BJ (cell line): ENCODE data around the gene ANAPC16. TPM values are rescaled to one million over a fixed set of nuclear protein-coding genes. Genes with fewer than 3 reads are reported as not detected.
"Not testable (repeated sequence)": the region's sequence is repeated elsewhere in the genome, so short reads cannot be mapped to it uniquely, and the experiment has no call there.

Source experiments
- CTCF ChIA-PET: fragments of 350-600 bp; formaldehyde crosslinking; extraction: SDS; loops from one replicate; lab custom pipeline; 2021; ENCODE audit warnings: antibody characterized with exemption, inconsistent platforms; lab: Yijun Ruan, JAX
- POLR2A ChIA-PET: fragments of 300-600 bp; sonication (Branson Sonifier 250); formaldehyde crosslinking; extraction: SDS; loops from one replicate; lab custom pipeline; 2021; ENCODE audit warnings: antibody characterized with exemption; lab: Charles Lee
- DNase-seq: peaks from one replicate; pipeline ENCODE4 v3.0.0-alpha.2; 2011; ENCODE audit warnings: low read depth
- H3K27me3 ChIP-seq: 2 replicates; pipeline ENCODE4 v1.6.0; 2011; ENCODE audit warnings: low read length; ENCODE audit not compliant: control insufficient read depth, insufficient read depth
- H3K36me3 ChIP-seq: 2 replicates; pipeline ENCODE4 v1.5.1; 2011; ENCODE audit warnings: low read length; ENCODE audit not compliant: control insufficient read depth, insufficient read depth
- H3K4me3 ChIP-seq: 2 replicates; pipeline ENCODE4 v1.5.1; 2011; ENCODE audit warnings: low read depth, mild to moderate bottlenecking, control low read depth, low read length
- CTCF ChIP-seq: IDR thresholded peaks from 2 replicates; pipeline ENCODE4 v1.5.1; 2011; ENCODE audit warnings: low read depth, mild to moderate bottlenecking, control low read depth, inconsistent platforms, low read length, moderate library complexity; ENCODE audit not compliant: insufficient read depth
- polyA plus RNA-seq: library from polyadenylated mRNA; depleted of rRNA; stranded (reverse); fragments of >200 nt; gene quantifications from 2 replicates; pipeline ENCODE4 v1.2.3, GENCODE V29; 2011

The ANAPC16 gene
- polyA plus RNA-seq, 1 experiment = 49.8 TPM

GRCh38 chr10:72206511-72207229, 9.1 kb upstream of the ANAPC16 start:
- CTCF ChIA-PET = no interaction called here
- POLR2A ChIA-PET = no interaction called here
- Histone ChIP-seq H3K4me3 (no peak overlapping the region), H3K36me3 (peaks cover 3% of the 10 kb centered on the region; the same call in 1 of the 2 replicates), H3K27me3 (no peaks in the 10 kb centered on the region)
- TF ChIP-seq CTCF = no peak
- no peak for DNase-seq

GRCh38 chr10:72208526-72208925, 7.3 kb upstream of the ANAPC16 start:
- POLR2A ChIA-PET, H3K27me3 ChIP-seq, H3K4me3 ChIP-seq, CTCF ChIA-PET, DNase-seq, H3K36me3 ChIP-seq: not testable (repeated sequence)

GRCh38 chr10:72211381-72211780, 4.4 kb upstream of the ANAPC16 start:
- H3K4me3 ChIP-seq, DNase-seq, H3K27me3 ChIP-seq, POLR2A ChIA-PET, H3K36me3 ChIP-seq: not testable (repeated sequence)
- CTCF ChIA-PET = interaction anchor here (0.6 to 1.4 kb wide), 3 partner anchors 86 to 315 kb away, joined by 3 read pairs; no protein-coding TSS in a partner anchor

GRCh38 chr10:72211832-72212231, 4.0 kb upstream of the ANAPC16 start:
- H3K36me3 ChIP-seq, H3K27me3 ChIP-seq, DNase-seq, POLR2A ChIA-PET, H3K4me3 ChIP-seq: not testable (repeated sequence)
- CTCF ChIA-PET = interaction anchor here (0.6 to 1.4 kb wide), 3 partner anchors 86 to 316 kb away, joined by 3 read pairs; no protein-coding TSS in a partner anchor

- ChIA-PET POLR2A (no interaction called here), CTCF (interaction anchor here (0.6 to 1.9 kb wide), 4 partner anchors 18 to 118 kb away, joined by 3 to 12 read pairs (median 6); no protein-coding TSS in a partner anchor)
- Histone ChIP-seq H3K4me3 (no peak overlapping the region), H3K36me3 (peaks cover 1% of the 10 kb centered on the region; the same call in 1 of the 2 replicates), H3K27me3 (no peaks in the 10 kb centered on the region)
- TF ChIP-seq CTCF = no peak
- DNase-seq = no peak
These were observed 2.5 kb downstream of the ANAPC16 start for GRCh38 chr10:72218325-72218724.

GRCh38 chr10:72218726-72219125, 2.9 kb downstream of the ANAPC16 start:
- Histone ChIP-seq H3K27me3 (no peaks in the 10 kb centered on the region), H3K36me3 (peaks cover 1% of the 10 kb centered on the region; the same call in 1 of the 2 replicates), H3K4me3 (no peak overlapping the region)
- DNase-seq = no peak
- no peak for TF ChIP-seq CTCF
- CTCF ChIA-PET = interaction anchor here (0.6 to 1.9 kb wide), 4 partner anchors 18 to 118 kb away, joined by 3 to 12 read pairs (median 6); no protein-coding TSS in a partner anchor
- POLR2A ChIA-PET = no interaction called here
